Right lobe of liver (tissue), 4 donors: Measurements from ENCODE around the gene HLA-DPB1.

Experiments
- POLR2A ChIP-seq: fragments of 450-650 bp; IDR thresholded peaks from one replicate; pipeline ENCODE4 v1.6.1; 2017; ENCODE audit warnings: antibody characterized with exemption, mild to moderate bottlenecking
- TF ChIP-seq, protein P1 (sequence below), 4 donors: fragments of 200-600 bp in 3 of 4; fragments of 450-650 bp in 1 of 4; IDR thresholded peaks; one replicate each; pipeline versions ENCODE4 v1.5.1 to v1.8.0; 2016 to 2022; ENCODE audit warnings: antibody characterized with exemption in 4 of 4, mild to moderate bottlenecking in 2 of 4
- donor health status: DM: no; HTN: no; CAD: no.
- donor health status: DM: no; HTN: no; CAD: no.
- donor health status: DM: no; HTN: yes; CAD: no.

DNA sequence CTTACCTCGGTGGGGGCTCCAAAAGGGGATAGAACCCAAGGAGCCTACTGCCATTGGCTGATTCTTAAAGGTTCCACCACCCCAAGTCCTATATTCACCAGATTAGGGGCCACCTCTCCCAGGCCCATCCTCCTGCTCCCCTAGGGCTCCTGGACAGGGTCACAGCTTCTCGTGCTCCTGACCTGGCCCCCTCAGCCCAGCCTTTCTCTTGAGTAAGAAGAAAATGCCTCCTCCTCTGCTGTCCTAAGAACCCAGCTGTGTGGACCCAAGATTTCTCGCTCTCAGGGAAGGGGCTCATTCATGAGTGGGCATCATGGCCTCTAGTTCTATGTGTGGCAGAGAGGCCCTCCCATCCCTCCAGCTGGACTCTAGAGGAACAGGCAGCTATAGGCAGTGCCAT is 16.6 kb downstream of the HLA-DPB1 start:
- TF ChIP-seq, protein P1, sequence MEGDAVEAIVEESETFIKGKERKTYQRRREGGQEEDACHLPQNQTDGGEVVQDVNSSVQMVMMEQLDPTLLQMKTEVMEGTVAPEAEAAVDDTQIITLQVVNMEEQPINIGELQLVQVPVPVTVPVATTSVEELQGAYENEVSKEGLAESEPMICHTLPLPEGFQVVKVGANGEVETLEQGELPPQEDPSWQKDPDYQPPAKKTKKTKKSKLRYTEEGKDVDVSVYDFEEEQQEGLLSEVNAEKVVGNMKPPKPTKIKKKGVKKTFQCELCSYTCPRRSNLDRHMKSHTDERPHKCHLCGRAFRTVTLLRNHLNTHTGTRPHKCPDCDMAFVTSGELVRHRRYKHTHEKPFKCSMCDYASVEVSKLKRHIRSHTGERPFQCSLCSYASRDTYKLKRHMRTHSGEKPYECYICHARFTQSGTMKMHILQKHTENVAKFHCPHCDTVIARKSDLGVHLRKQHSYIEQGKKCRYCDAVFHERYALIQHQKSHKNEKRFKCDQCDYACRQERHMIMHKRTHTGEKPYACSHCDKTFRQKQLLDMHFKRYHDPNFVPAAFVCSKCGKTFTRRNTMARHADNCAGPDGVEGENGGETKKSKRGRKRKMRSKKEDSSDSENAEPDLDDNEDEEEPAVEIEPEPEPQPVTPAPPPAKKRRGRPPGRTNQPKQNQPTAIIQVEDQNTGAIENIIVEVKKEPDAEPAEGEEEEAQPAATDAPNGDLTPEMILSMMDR (IDR thresholded peaks at IDR 0.05) = no peak
- no peak for TF ChIP-seq POLR2A
